Central memory CD4-positive, alpha-beta T cell (primary cell): Measurements from ENCODE around the gene MYO6.
"Not testable (repeated sequence)": the region's sequence is repeated elsewhere in the genome, so short reads cannot be mapped to it uniquely, and the experiment has no call there.

Source experiments
- DNase-seq: peaks from one replicate; pipeline ENCODE4 v3.0.0; 2022

The MYO6 gene

GRCh38 chr6:75893776-75894152 lies 144.7 kb downstream of the MYO6 start:
- DNase-seq = no peak

- DNase-seq = no peak
Measured at GRCh38 chr6:75896526-75896925, 147.5 kb downstream of the MYO6 start.

GRCh38 chr6:75900216-75900615 lies 151.2 kb downstream of the MYO6 start:
- not testable (repeated sequence) for DNase-seq

GRCh38 chr6:75905129-75905528 lies 156.1 kb downstream of the MYO6 start:
- not testable (repeated sequence) for DNase-seq

GRCh38 chr6:75906871-75907270 lies 157.8 kb downstream of the MYO6 start:
- DNase-seq = no peak

- DNase-seq = no peak
Measured at GRCh38 chr6:75907444-75907843, 158.4 kb downstream of the MYO6 start.

GRCh38 chr6:75913040-75913439 lies 164.0 kb downstream of the MYO6 start:
- no peak for DNase-seq

- no peak for DNase-seq
Measured at GRCh38 chr6:75922226-75922625, 173.2 kb downstream of the MYO6 start.

- DNase-seq = no peak
Measured at GRCh38 chr6:75926293-75927168, 177.5 kb downstream of the MYO6 start.

- no peak for DNase-seq
Measured at GRCh38 chr6:75931011-75931680, 182.1 kb downstream of the MYO6 start.

- DNase-seq = no peak
Measured at GRCh38 chr6:75932067-75932466, 183.0 kb downstream of the MYO6 start.

- no peak for DNase-seq
Measured at GRCh38 chr6:75933387-75933975, 184.4 kb downstream of the MYO6 start.

- DNase-seq = peak; percentile 19
Measured at GRCh38 chr6:75934643-75935472, 185.8 kb downstream of the MYO6 start.

- no peak for DNase-seq
Measured at GRCh38 chr6:75935473-75935793, 186.4 kb downstream of the MYO6 start.

GRCh38 chr6:75936682-75937081 lies 187.6 kb downstream of the MYO6 start:
- DNase-seq = no peak

- DNase-seq = no peak
Measured at GRCh38 chr6:75937846-75938245, 188.8 kb downstream of the MYO6 start.

- no peak for DNase-seq
Measured at GRCh38 chr6:75940564-75940963, 191.5 kb downstream of the MYO6 start.

GRCh38 chr6:75941509-75941908 lies 192.5 kb downstream of the MYO6 start:
- DNase-seq = no peak

GRCh38 chr6:75943381-75943780 lies 194.3 kb downstream of the MYO6 start:
- DNase-seq = no peak

- no peak for DNase-seq
Measured at GRCh38 chr6:75946146-75946831, 197.2 kb downstream of the MYO6 start.

GRCh38 chr6:75947935-75948334 lies 198.9 kb downstream of the MYO6 start:
- DNase-seq = no peak

GRCh38 chr6:75952128-75952527 lies 203.1 kb downstream of the MYO6 start:
- no peak for DNase-seq

- no peak for DNase-seq
Measured at GRCh38 chr6:75963569-75963968, 214.5 kb downstream of the MYO6 start.
